HEK293 (cell line): ENCODE results near the gene ADCY10.

Experiments used
- BCL11B ChIP-seq: fragments of 450-650 bp; formaldehyde crosslinking; IDR thresholded peaks from 2 replicates; pipeline ENCODE4 v1.5.1; 2016; ENCODE audit warnings: low read depth, missing biosample characterization, missing genetic modification characterization
- KLF10 ChIP-seq: fragments of 450-650 bp; IDR thresholded peaks from 2 replicates; pipeline ENCODE4 v1.5.1; 2018; ENCODE audit warnings: missing biosample characterization, mild to moderate bottlenecking, missing genetic modification characterization
- KLF9 ChIP-seq: fragments of 450-650 bp; formaldehyde crosslinking; IDR thresholded peaks from 2 replicates; pipeline ENCODE4 v1.5.1; 2016; ENCODE audit warnings: missing biosample characterization, missing genetic modification characterization, low read depth
- MZF1 ChIP-seq: fragments of 450-650 bp; formaldehyde crosslinking; IDR thresholded peaks from 2 replicates; pipeline ENCODE4 v1.5.1; 2017; ENCODE audit warnings: missing biosample characterization, missing genetic modification characterization, borderline replicate concordance
- OSR2 ChIP-seq: fragments of 450-650 bp; formaldehyde crosslinking; IDR thresholded peaks from 2 replicates; pipeline ENCODE4 v1.5.1; 2016; ENCODE audit warnings: missing biosample characterization, missing genetic modification characterization
- PRDM1 ChIP-seq: fragments of 450-650 bp; formaldehyde crosslinking; IDR thresholded peaks from 2 replicates; pipeline ENCODE4; 2016; ENCODE audit warnings: missing biosample characterization, missing genetic modification characterization
- ZBTB1 ChIP-seq: fragments of 450-650 bp; formaldehyde crosslinking; IDR thresholded peaks from 2 replicates; pipeline ENCODE4 v1.5.1; 2016; ENCODE audit warnings: missing biosample characterization, missing genetic modification characterization
- ZBTB48 ChIP-seq: fragments of 450-650 bp; formaldehyde crosslinking; IDR thresholded peaks from 2 replicates; pipeline ENCODE4 v1.5.1; 2016; ENCODE audit warnings: missing biosample characterization, missing genetic modification characterization
- ZBTB6 ChIP-seq: fragments of 450-650 bp; formaldehyde crosslinking; IDR thresholded peaks from 2 replicates; pipeline ENCODE4 v1.5.1; 2017; ENCODE audit warnings: missing biosample characterization, missing genetic modification characterization
- ZBTB7A ChIP-seq: fragments of 450-650 bp; formaldehyde crosslinking; IDR thresholded peaks from 2 replicates; pipeline ENCODE4 v1.5.1; 2016; ENCODE audit warnings: low read depth, missing biosample characterization, missing genetic modification characterization
- ZNF24 ChIP-seq: fragments of 450-650 bp; formaldehyde crosslinking; IDR thresholded peaks from 2 replicates; pipeline ENCODE4 v1.5.1; 2016; ENCODE audit warnings: missing biosample characterization, missing genetic modification characterization
- ZNF248 ChIP-seq: fragments of 450-650 bp; formaldehyde crosslinking; IDR thresholded peaks from 2 replicates; pipeline ENCODE4 v1.5.1; 2017; ENCODE audit warnings: missing biosample characterization, missing genetic modification characterization
- ZNF335 ChIP-seq: fragments of 450-650 bp; formaldehyde crosslinking; conservative IDR thresholded peaks from 2 replicates; pipeline ENCODE4 v1.5.1; 2016; ENCODE audit warnings: missing biosample characterization, missing genetic modification characterization
- ZNF341 ChIP-seq: fragments of 450-650 bp; formaldehyde crosslinking; IDR thresholded peaks from 2 replicates; pipeline ENCODE4; 2016; ENCODE audit warnings: low read depth, missing biosample characterization, missing genetic modification characterization
- ZNF354C ChIP-seq: fragments of 450-650 bp; formaldehyde crosslinking; IDR thresholded peaks from 2 replicates; pipeline ENCODE4 v1.5.1; 2016; ENCODE audit warnings: missing biosample characterization, missing genetic modification characterization, low read depth, borderline replicate concordance
- ZNF561 ChIP-seq: fragments of 450-650 bp; IDR thresholded peaks from 2 replicates; pipeline ENCODE4 v1.5.1; 2018; ENCODE audit warnings: missing biosample characterization, missing genetic modification characterization, borderline replicate concordance
- ZNF580 ChIP-seq: fragments of 450-650 bp; formaldehyde crosslinking; IDR thresholded peaks from 2 replicates; pipeline ENCODE4 v1.5.1; 2016; ENCODE audit warnings: missing biosample characterization, missing genetic modification characterization
- ZNF660 ChIP-seq: fragments of 450-650 bp; IDR thresholded peaks from 2 replicates; pipeline ENCODE4 v1.5.1; 2018; ENCODE audit warnings: missing biosample characterization, mild to moderate bottlenecking, missing genetic modification characterization
- ZNF777 ChIP-seq: fragments of 450-650 bp; formaldehyde crosslinking; IDR thresholded peaks from 2 replicates; pipeline ENCODE4 v1.5.1; 2017; ENCODE audit warnings: missing biosample characterization, missing genetic modification characterization, borderline replicate concordance
- ZNF792 ChIP-seq: fragments of 450-650 bp; formaldehyde crosslinking; IDR thresholded peaks from 2 replicates; pipeline ENCODE4 v1.5.1; 2016; ENCODE audit warnings: missing biosample characterization, missing genetic modification characterization
- ZSCAN5A ChIP-seq: fragments of 450-650 bp; formaldehyde crosslinking; IDR thresholded peaks from 2 replicates; pipeline ENCODE4 v1.5.1; 2016; ENCODE audit warnings: missing biosample characterization, missing genetic modification characterization
- TF ChIP-seq, protein P1 (sequence below): fragments of 450-650 bp; formaldehyde crosslinking; IDR thresholded peaks from 2 replicates; pipeline ENCODE4 v1.5.1; 2016; ENCODE audit warnings: missing biosample characterization, missing genetic modification characterization, low read depth
- TF ChIP-seq, protein P2 (sequence below): fragments of 450-650 bp; formaldehyde crosslinking; IDR thresholded peaks from 2 replicates; pipeline ENCODE4 v1.5.1; 2016; ENCODE audit warnings: missing biosample characterization, missing genetic modification characterization
- TF ChIP-seq, protein P3 (sequence below): sonication (generic); formaldehyde crosslinking; IDR thresholded peaks from 2 replicates; pipeline ENCODE4 v1.8.1; 2022; ENCODE audit warnings: mild to moderate bottlenecking, moderate library complexity, missing genetic modification reagents
- TF ChIP-seq, protein P4 (sequence below): fragments of 450-650 bp; formaldehyde crosslinking; conservative IDR thresholded peaks from 2 replicates; pipeline ENCODE4 v1.5.1; 2016; ENCODE audit warnings: low read depth, missing biosample characterization, missing genetic modification characterization

ADCY10 gene

DNA sequence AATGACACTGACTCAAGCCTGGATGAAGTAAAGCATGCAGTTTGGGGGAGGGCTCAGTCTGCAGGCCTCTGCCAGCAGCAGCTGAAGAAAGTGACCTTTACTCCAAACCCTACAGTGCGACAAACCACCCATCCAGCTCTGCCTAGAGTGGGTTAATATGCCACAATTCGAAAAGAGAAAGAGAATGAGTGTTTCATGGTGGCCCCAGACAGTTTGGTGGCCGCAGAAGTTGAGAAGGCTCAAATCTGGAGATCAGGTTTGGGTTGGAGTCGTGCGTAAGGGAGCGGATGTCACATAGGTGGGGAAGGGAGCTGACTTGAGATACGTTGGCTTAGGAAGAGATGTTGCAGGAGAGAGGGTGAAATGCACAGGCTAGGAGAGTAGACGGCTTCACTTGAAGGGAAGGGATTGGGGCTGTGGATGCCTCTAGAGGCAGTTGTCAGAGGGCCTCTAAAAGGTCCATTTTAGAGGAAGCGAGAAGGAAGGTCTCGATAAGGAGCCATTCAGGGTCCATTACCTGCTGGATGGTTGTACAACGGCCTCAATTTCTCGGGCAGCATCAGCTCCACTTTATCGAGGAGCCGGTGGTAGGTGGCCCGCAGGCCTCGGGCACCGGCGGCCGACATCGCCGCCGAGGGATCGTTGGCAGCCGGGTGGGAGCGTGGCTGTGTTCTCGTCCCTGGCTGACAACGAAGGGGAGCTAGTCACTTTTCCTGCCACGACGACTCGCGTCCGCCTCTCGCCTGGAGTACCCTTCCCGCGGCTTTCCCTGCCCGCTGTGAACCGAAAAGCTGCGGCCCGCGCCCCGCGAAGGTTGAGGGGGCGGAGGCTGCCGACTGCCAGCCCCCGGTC is 21.5 kb upstream of the ADCY10 start (continued):
- TF ChIP-seq ZBTB6 (tag by site-specific recombination) (no peak), ZNF248 (tag by site-specific recombination) (no peak), PRDM1 (tag by site-specific recombination) (peak; percentile 91), ZNF335 (peak; percentile 94), ZNF660 (tag by site-specific recombination) (peak; percentile 29), KLF10 (peak; percentile 57), ZNF792 (tag by site-specific recombination) (0 out of 2 replicates have a peak, but pooled peaks have one; percentile 37), BCL11B (tag by site-specific recombination) (peak; percentile 74; the same call in 1 of the 2 replicates), MZF1 (peak; percentile 73; the same call in 1 of the 2 replicates), ZNF777 (tag by site-specific recombination) (peak; percentile 73; the same call in 1 of the 2 replicates), OSR2 (0 out of 2 replicates have a peak, but pooled peaks have one; percentile 12), ZNF561 (tag by site-specific recombination) (peak; percentile 100), ZBTB1 (0 out of 2 replicates have a peak, but pooled peaks have one; percentile 43), ZSCAN5A (peak; percentile 83; the same call in 1 of the 2 replicates), ZBTB7A (tag by site-specific recombination) (peak; percentile 78; the same call in 1 of the 2 replicates), ZNF580 (tag by site-specific recombination) (0 out of 2 replicates have a peak, but pooled peaks have one; percentile 8), ZBTB48 (tag by site-specific recombination) (peak; percentile 97), ZNF354C (tag by site-specific recombination) (no peak), ZNF341 (tag by site-specific recombination) (no peak), KLF9 (peak; percentile 76), ZNF24 (0 out of 2 replicates have a peak, but pooled peaks have one; percentile 20)
- TF ChIP-seq, protein P1, sequence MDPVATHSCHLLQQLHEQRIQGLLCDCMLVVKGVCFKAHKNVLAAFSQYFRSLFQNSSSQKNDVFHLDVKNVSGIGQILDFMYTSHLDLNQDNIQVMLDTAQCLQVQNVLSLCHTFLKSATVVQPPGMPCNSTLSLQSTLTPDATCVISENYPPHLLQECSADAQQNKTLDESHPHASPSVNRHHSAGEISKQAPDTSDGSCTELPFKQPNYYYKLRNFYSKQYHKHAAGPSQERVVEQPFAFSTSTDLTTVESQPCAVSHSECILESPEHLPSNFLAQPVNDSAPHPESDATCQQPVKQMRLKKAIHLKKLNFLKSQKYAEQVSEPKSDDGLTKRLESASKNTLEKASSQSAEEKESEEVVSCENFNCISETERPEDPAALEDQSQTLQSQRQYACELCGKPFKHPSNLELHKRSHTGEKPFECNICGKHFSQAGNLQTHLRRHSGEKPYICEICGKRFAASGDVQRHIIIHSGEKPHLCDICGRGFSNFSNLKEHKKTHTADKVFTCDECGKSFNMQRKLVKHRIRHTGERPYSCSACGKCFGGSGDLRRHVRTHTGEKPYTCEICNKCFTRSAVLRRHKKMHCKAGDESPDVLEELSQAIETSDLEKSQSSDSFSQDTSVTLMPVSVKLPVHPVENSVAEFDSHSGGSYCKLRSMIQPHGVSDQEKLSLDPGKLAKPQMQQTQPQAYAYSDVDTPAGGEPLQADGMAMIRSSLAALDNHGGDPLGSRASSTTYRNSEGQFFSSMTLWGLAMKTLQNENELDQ (tag by site-specific recombination) = no peak
- TF ChIP-seq, protein P2, sequence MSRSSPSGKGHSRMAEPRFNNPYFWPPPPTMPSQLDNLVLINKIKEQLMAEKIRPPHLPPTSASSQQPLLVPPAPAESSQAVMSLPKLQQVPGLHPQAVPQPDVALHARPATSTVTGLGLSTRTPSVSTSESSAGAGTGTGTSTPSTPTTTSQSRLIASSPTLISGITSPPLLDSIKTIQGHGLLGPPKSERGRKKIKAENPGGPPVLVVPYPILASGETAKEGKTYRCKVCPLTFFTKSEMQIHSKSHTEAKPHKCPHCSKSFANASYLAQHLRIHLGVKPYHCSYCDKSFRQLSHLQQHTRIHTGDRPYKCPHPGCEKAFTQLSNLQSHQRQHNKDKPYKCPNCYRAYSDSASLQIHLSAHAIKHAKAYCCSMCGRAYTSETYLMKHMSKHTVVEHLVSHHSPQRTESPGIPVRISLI (tag by site-specific recombination) = no peak
- TF ChIP-seq, protein P3, sequence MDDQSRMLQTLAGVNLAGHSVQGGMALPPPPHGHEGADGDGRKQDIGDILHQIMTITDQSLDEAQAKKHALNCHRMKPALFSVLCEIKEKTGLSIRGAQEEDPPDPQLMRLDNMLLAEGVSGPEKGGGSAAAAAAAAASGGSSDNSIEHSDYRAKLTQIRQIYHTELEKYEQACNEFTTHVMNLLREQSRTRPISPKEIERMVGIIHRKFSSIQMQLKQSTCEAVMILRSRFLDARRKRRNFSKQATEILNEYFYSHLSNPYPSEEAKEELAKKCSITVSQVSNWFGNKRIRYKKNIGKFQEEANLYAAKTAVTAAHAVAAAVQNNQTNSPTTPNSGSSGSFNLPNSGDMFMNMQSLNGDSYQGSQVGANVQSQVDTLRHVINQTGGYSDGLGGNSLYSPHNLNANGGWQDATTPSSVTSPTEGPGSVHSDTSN (CRISPR knock-in tag) = peak; percentile 68; the same call in 1 of the 2 replicates
- TF ChIP-seq, protein P4, sequence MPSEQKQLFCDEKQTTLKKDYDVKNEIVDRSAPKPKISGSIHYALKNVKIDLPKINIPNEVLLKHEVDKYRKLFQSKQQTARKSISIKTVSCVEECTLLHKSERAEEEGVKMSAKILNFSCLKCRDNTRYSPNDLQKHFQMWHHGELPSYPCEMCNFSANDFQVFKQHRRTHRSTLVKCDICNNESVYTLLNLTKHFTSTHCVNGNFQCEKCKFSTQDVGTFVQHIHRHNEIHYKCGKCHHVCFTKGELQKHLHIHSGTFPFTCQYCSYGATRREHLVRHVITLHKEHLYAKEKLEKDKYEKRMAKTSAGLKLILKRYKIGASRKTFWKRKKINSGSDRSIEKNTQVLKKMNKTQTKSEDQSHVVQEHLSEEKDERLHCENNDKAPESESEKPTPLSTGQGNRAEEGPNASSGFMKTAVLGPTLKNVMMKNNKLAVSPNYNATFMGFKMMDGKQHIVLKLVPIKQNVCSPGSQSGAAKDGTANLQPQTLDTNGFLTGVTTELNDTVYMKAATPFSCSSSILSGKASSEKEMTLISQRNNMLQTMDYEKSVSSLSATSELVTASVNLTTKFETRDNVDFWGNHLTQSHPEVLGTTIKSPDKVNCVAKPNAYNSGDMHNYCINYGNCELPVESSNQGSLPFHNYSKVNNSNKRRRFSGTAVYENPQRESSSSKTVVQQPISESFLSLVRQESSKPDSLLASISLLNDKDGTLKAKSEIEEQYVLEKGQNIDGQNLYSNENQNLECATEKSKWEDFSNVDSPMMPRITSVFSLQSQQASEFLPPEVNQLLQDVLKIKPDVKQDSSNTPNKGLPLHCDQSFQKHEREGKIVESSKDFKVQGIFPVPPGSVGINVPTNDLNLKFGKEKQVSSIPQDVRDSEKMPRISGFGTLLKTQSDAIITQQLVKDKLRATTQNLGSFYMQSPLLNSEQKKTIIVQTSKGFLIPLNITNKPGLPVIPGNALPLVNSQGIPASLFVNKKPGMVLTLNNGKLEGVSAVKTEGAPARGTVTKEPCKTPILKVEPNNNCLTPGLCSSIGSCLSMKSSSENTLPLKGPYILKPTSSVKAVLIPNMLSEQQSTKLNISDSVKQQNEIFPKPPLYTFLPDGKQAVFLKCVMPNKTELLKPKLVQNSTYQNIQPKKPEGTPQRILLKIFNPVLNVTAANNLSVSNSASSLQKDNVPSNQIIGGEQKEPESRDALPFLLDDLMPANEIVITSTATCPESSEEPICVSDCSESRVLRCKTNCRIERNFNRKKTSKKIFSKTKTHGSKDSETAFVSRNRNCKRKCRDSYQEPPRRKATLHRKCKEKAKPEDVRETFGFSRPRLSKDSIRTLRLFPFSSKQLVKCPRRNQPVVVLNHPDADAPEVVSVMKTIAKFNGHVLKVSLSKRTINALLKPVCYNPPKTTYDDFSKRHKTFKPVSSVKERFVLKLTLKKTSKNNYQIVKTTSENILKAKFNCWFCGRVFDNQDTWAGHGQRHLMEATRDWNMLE (tag by site-specific recombination) = no peak
